H1 (cell line): ENCODE measurements around the gene GTPBP6. TPM values are rescaled to one million over a fixed set of nuclear protein-coding genes. Genes with fewer than 3 reads are reported as not detected.
A peak's percentile ranks its signal among the peaks of the same experiment; 100 is the strongest.

Experiments
- CTCF ChIA-PET: fragments of 300-600 bp; sonication (Branson Sonifier 250); formaldehyde crosslinking; loops from one replicate; lab custom pipeline; 2021; ENCODE audit not compliant: partially characterized antibody; lab: Charles Lee
- POLR2A ChIA-PET: fragments of 300-600 bp; sonication (Branson Sonifier 250); formaldehyde crosslinking; loops from one replicate; lab custom pipeline; 2021; ENCODE audit warnings: inconsistent platforms; ENCODE audit not compliant: partially characterized antibody; lab: Charles Lee
- DNase-seq, 2 experiments: peaks; one replicate each; pipeline versions ENCODE4 v3.0.0 to v3.0.0-alpha.2; 2010 to 2022; ENCODE audit warnings: low spot score in 2 of 2, low read depth in 1 of 2, mixed read lengths in 1 of 2
- FAIRE-seq: peaks from 2 replicates; lab custom pipeline; 2011; peaks lifted over from hg19 to GRCh38; lab: Jason Lieb, UNC
- H2AFZ ChIP-seq: 2 replicates; pipeline ENCODE4 v1.8.1; 2012; ENCODE audit warnings: low read length, inconsistent platforms
- H2AK5ac ChIP-seq: 2 replicates; pipeline ENCODE4 v1.6.1; 2013; ENCODE audit warnings: low read depth, low read length
- H2BK120ac ChIP-seq: replicated peaks from 2 replicates; pipeline ENCODE3; 2013; ENCODE audit warnings: low read depth, low read length, inconsistent platforms
- H2BK12ac ChIP-seq: 2 replicates; pipeline ENCODE4 v1.6.1; 2013; ENCODE audit warnings: low read depth, low read length
- H2BK15ac ChIP-seq: 2 replicates; pipeline ENCODE4 v1.6.1; 2013; ENCODE audit warnings: low read length
- H2BK20ac ChIP-seq: 2 replicates; pipeline ENCODE4 v1.6.1; 2013; ENCODE audit warnings: low read length
- H2BK5ac ChIP-seq: 2 replicates; pipeline ENCODE4 v1.6.1; 2013; ENCODE audit warnings: low read depth, low read length
- H3K14ac ChIP-seq: 2 replicates; pipeline ENCODE4 v1.6.1; 2013; ENCODE audit warnings: inconsistent platforms; ENCODE audit not compliant: insufficient read length
- H3K18ac ChIP-seq: 2 replicates; pipeline ENCODE4 v1.6.1; 2013; ENCODE audit warnings: low read length; ENCODE audit errors: extremely low read depth
- H3K23ac ChIP-seq: 2 replicates; pipeline ENCODE4 v1.6.1; 2013; ENCODE audit warnings: inconsistent platforms; ENCODE audit not compliant: insufficient read length
- H3K23me2 ChIP-seq: 2 replicates; pipeline ENCODE4 v1.6.1; 2013; ENCODE audit warnings: low read depth, low read length
- H3K27ac ChIP-seq: 2 replicates; pipeline ENCODE4 v1.6.1; 2011; ENCODE audit warnings: low read depth, low read length, inconsistent platforms
- H3K27me3 ChIP-seq, 4 experiments: replicated peaks in 1 of 4; 1 replicate in 1 of 4; 2 replicates in 3 of 4; pipeline versions ENCODE4 v1.6.1 to v1.8.1; 2011 to 2013; ENCODE audit warnings: low read length in 3 of 4, mild to moderate bottlenecking in 3 of 4, inconsistent platforms in 2 of 4, mixed read lengths in 2 of 4, moderate library complexity in 1 of 4; ENCODE audit not compliant: control insufficient read depth in 3 of 4, insufficient read depth in 3 of 4; ENCODE audit errors: extremely low read depth in 1 of 4
- H3K36me3 ChIP-seq, 4 experiments: 2 replicates each; pipeline versions ENCODE4 v1.6.1 to v1.8.1; 2011 to 2013; ENCODE audit warnings: mild to moderate bottlenecking in 4 of 4, low read length in 3 of 4, moderate library complexity in 2 of 4, control low read depth in 1 of 4, inconsistent platforms in 1 of 4; ENCODE audit not compliant: insufficient read depth in 4 of 4, control insufficient read depth in 2 of 4
- H3K4ac ChIP-seq: replicated peaks from 2 replicates; pipeline ENCODE3; 2013; ENCODE audit warnings: low read length, low read depth, mixed read lengths, inconsistent platforms; ENCODE audit not compliant: insufficient read length
- H3K4me1 ChIP-seq, 4 experiments: replicated peaks in 1 of 4; 1 replicate in 1 of 4; 2 replicates in 3 of 4; pipeline versions ENCODE4 v1.6.1 to v1.8.1; 2011 to 2013; ENCODE audit warnings: low read length in 3 of 4, inconsistent platforms in 2 of 4, mixed read lengths in 1 of 4; ENCODE audit not compliant: insufficient read depth in 4 of 4, control insufficient read depth in 3 of 4
- H3K4me2 ChIP-seq, 2 experiments: 2 replicates each; pipeline versions ENCODE4 v1.6.1 to v1.8.1; 2011 to 2013; ENCODE audit warnings: low read depth in 2 of 2, low read length in 2 of 2, control low read depth in 1 of 2, inconsistent platforms in 1 of 2, mild to moderate bottlenecking in 1 of 2; ENCODE audit not compliant: insufficient read depth in 1 of 2
- H3K4me3 ChIP-seq, 4 experiments: fragments of 200-600, 300-600 bp in 1 of 4; sonication (generic), shearing (Covaris generic), sonication (Bioruptor Twin) in 1 of 4; 2 replicates each; pipeline versions ENCODE4 v1.5.1 to v1.8.1; 2011 to 2016; ENCODE audit warnings: low read length in 4 of 4, low read depth in 3 of 4, control low read depth in 2 of 4, inconsistent platforms in 2 of 4, mild to moderate bottlenecking in 2 of 4, mixed read lengths in 1 of 4, moderate library complexity in 1 of 4; ENCODE audit not compliant: insufficient read depth in 2 of 4; ENCODE audit errors: extremely low read depth in 1 of 4
- H3K56ac ChIP-seq: replicated peaks from 2 replicates; pipeline ENCODE3; 2013; ENCODE audit warnings: low read depth, mild to moderate bottlenecking, mixed read lengths, low read length, inconsistent platforms; ENCODE audit not compliant: insufficient read length
- H3K79me1 ChIP-seq: 2 replicates; pipeline ENCODE4 v1.6.1; 2013; ENCODE audit warnings: low read depth, low read length, control low read depth
- H3K79me2 ChIP-seq, 2 experiments: 2 replicates each; pipeline versions ENCODE4 v1.6.1 to v1.8.1; 2012 to 2013; ENCODE audit warnings: low read length in 2 of 2, mild to moderate bottlenecking in 2 of 2, inconsistent platforms in 1 of 2; ENCODE audit not compliant: insufficient read depth in 2 of 2, control insufficient read depth in 1 of 2
- H3K9ac ChIP-seq, 4 experiments: replicated peaks in 1 of 4; 1 replicate in 1 of 4; 2 replicates in 3 of 4; pipeline versions ENCODE4 v1.6.1 to v1.8.1; 2011 to 2013; ENCODE audit warnings: low read depth in 3 of 4, low read length in 3 of 4, control low read depth in 2 of 4, mild to moderate bottlenecking in 2 of 4, moderate library complexity in 2 of 4, inconsistent platforms in 1 of 4; ENCODE audit errors: extremely low read depth in 1 of 4
- H3K9me3 ChIP-seq, 2 experiments: 2 replicates each; pipeline versions ENCODE4 v1.6.1 to v1.8.1; 2012 to 2013; ENCODE audit warnings: mild to moderate bottlenecking in 2 of 2, moderate library complexity in 2 of 2, control low read depth in 1 of 2, inconsistent platforms in 1 of 2, low read depth in 1 of 2, low read length in 1 of 2, mixed read lengths in 1 of 2; ENCODE audit not compliant: insufficient read depth in 2 of 2
- H4K20me1 ChIP-seq, 2 experiments: replicated peaks in 1 of 2; 2 replicates each; pipeline versions ENCODE3 to v1.8.1; 2011 to 2013; ENCODE audit warnings: inconsistent platforms in 2 of 2, low read length in 2 of 2, mild to moderate bottlenecking in 1 of 2; ENCODE audit not compliant: insufficient read depth in 2 of 2, control insufficient read depth in 1 of 2
- H4K5ac ChIP-seq: 2 replicates; pipeline ENCODE4 v1.6.1; 2013; ENCODE audit warnings: low read length, low read depth, mixed read lengths, inconsistent platforms; ENCODE audit not compliant: insufficient read length
- H4K8ac ChIP-seq: 2 replicates; pipeline ENCODE4 v1.8.0; 2013; ENCODE audit warnings: mild to moderate bottlenecking, moderate library complexity, low read length, inconsistent platforms; ENCODE audit not compliant: insufficient read depth; ENCODE audit errors: extremely low read depth
- H4K91ac ChIP-seq: replicated peaks from 2 replicates; pipeline ENCODE3; 2013; ENCODE audit warnings: low read length, mixed read lengths, inconsistent platforms; ENCODE audit not compliant: insufficient read length
- BCL11A ChIP-seq, 2 experiments: IDR thresholded peaks; one replicate each; pipeline ENCODE4 v1.6.1; 2011; ENCODE audit warnings: low read depth in 2 of 2, low read length in 2 of 2, mild to moderate bottlenecking in 2 of 2
- CBX5 ChIP-seq: fragments of 300-800, 300-1000 bp; sonication (generic); IDR thresholded peaks from 2 replicates; pipeline ENCODE4 v1.7.1; 2016; ENCODE audit warnings: antibody characterized with exemption, low read length, low read depth
- CEBPB ChIP-seq: IDR thresholded peaks from 2 replicates; pipeline ENCODE4 v1.6.1; 2012; ENCODE audit warnings: low read depth, low read length
- CHD2 ChIP-seq: IDR thresholded peaks from 2 replicates; pipeline ENCODE4 v1.6.1; 2012; ENCODE audit warnings: low read length, improper control_type of control experiment
- GTF2F1 ChIP-seq: IDR thresholded peaks from 2 replicates; pipeline ENCODE4 v1.6.1; 2012; ENCODE audit warnings: low read depth, low read length, improper control_type of control experiment, borderline replicate concordance
- HDAC6 ChIP-seq: IDR thresholded peaks from one replicate; pipeline ENCODE4 v1.7.1; 2012; ENCODE audit warnings: low read depth, mild to moderate bottlenecking, inconsistent platforms, low read length, moderate library complexity
- RXRA ChIP-seq: IDR thresholded peaks from 2 replicates; pipeline ENCODE4 v1.6.1; 2011; ENCODE audit warnings: low read depth, mild to moderate bottlenecking, low read length, moderate library complexity; ENCODE audit not compliant: insufficient read depth
- SIRT6 ChIP-seq: IDR thresholded peaks from one replicate; pipeline ENCODE4 v1.7.1; 2012; ENCODE audit warnings: low read length, inconsistent platforms
- SP1 ChIP-seq: IDR thresholded peaks from 2 replicates; pipeline ENCODE4 v1.6.1; 2011; ENCODE audit warnings: low read depth, low read length
- SP4 ChIP-seq: IDR thresholded peaks from 2 replicates; pipeline ENCODE4 v1.6.1; 2012; ENCODE audit warnings: low read length, inconsistent platforms
- SUZ12 ChIP-seq: fragments of 200-600 bp; sonication (generic); IDR thresholded peaks from 2 replicates; pipeline ENCODE4 v1.6.1; 2012; ENCODE audit warnings: mild to moderate bottlenecking, inconsistent platforms, low read length, moderate library complexity, mixed read lengths
- YY1 ChIP-seq: IDR thresholded peaks from 2 replicates; pipeline ENCODE4 v1.6.1; 2011; ENCODE audit warnings: low read depth, mild to moderate bottlenecking, low read length
- WGBS, 2 experiments: shearing (Covaris generic) in 1 of 2; methylation state at CpG; one replicate each; pipeline versions ENCODE4 v1.1.6 to v1.1.7; 2013 to 2015; ENCODE audit warnings: low lambda C conversion rate in 2 of 2, mixed read lengths in 2 of 2, inconsistent platforms in 1 of 2, low coverage in 1 of 2, missing lambda C conversion rate in 1 of 2; ENCODE audit not compliant: insufficient replicate concordance in 2 of 2, insufficient coverage in 1 of 2, insufficient read length in 1 of 2; ENCODE audit errors: extremely low coverage in 1 of 2, missing lambda C conversion rate in 1 of 2; 5-methylcytosine and 5-hydroxymethylcytosine counted together
- polyA plus RNA-seq, 7 experiments: library from polyadenylated mRNA; depleted of rRNA in 3 of 7; stranded (reverse) in 5 of 7; unstranded in 2 of 7; fragments of >200 nt in 5 of 7; fragments of 200-250 nt in 2 of 7; gene quantifications; 1 replicate in 5 of 7; 2 replicates in 1 of 7; 4 replicates in 1 of 7; pipeline versions ENCODE4 v1.2.1 to v1.2.3, GENCODE V29; 2011 to 2013; ENCODE audit warnings: missing spikeins in 2 of 7, mixed read lengths in 2 of 7
- total RNA-seq: library from RNA; stranded (reverse); fragmentation: NEBNext Ultra II Directional; extraction: Animal tissue kit (Norgen Biotek cat#: 25700); gene quantifications from 2 replicates; pipeline ENCODE4 v1.2.1, GENCODE V29; 2021
- TF ChIP-seq, protein P1 (sequence below), 3 experiments: IDR thresholded peaks; 1 replicate in 2 of 3; 2 replicates in 1 of 3; pipeline versions ENCODE4 v1.5.1 to v1.6.1; 2011; ENCODE audit warnings: low read length in 3 of 3, mild to moderate bottlenecking in 3 of 3, inconsistent platforms in 2 of 3, low read depth in 1 of 3, moderate library complexity in 1 of 3; ENCODE audit not compliant: insufficient read depth in 1 of 3; ENCODE audit errors: control extremely low read depth in 1 of 3

The GTPBP6 gene
- total and polyA plus RNA-seq, 2 of the 8 experiments (the other 6 are each of a cell fraction or from before 2014, with no cell fraction given): 33.9 to 57.1 TPM

DNA sequence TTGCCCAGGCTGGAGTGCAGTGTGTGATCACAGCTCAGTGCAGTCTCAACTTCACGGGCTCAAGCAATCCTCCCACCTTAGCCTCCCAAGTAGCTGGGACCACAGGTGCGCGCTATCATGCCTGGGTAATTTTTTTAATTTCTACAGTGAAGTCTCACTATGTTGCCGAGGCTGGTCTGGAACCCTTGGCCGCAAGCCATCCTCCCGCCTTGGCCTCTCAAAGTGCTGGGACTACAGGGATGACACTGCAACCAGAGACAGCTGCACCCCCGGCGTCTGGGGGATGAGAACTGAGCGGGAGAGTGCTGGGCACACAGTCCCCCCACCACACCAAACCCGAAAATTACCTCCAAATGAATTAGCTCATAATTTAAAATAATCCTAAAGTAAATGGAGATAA is 33.1 kb upstream of the GTPBP6 start:
- Histone ChIP-seq H3K79me1 (peaks cover 13% of the 10 kb centered on the region), H3K36me3 (peaks cover 0 to 17% (median 7%) of the 10 kb centered on the region in 4 experiments; a peak in 5 of 8 replicates), H3K23ac (no peak overlapping the region), H2BK120ac (no peak overlapping the region), H2BK20ac (no peak overlapping the region), H3K79me2 (peaks cover 0 to 65% of the 10 kb centered on the region in 2 experiments; a peak in 2 of 4 replicates), H3K14ac (no peak overlapping the region), H4K8ac (no peak overlapping the region), H3K4me2 (no peak overlapping the region), H3K18ac (no peak overlapping the region), H3K27me3 (no peaks in the 10 kb centered on the region), H2AK5ac (no peak overlapping the region), H2AFZ (no peak overlapping the region), H4K20me1 (peaks cover 12 to 18% of the 10 kb centered on the region in 2 experiments), H3K27ac (no peak overlapping the region), H4K91ac (no peak overlapping the region), H2BK15ac (no peak overlapping the region), H3K23me2 (no peaks in the 10 kb centered on the region), H3K9ac (no peak overlapping the region), H3K56ac (no peak overlapping the region), H2BK5ac (no peak overlapping the region; the same call in 1 of the 2 replicates), H2BK12ac (no peak overlapping the region), H3K9me3 (no peaks in the 10 kb centered on the region), H3K4me3 (no peak overlapping the region), H4K5ac (no peak overlapping the region), H3K4ac (no peak overlapping the region), H3K4me1 (no peaks in the 10 kb centered on the region; a peak in 1 of 7 replicates)
- DNase-seq (peak in 1 of 2 experiments; percentile 22), FAIRE-seq (no peak)
- POLR2A ChIA-PET: no interaction called here
- WGBS, 2 experiments: 93% methylated on average over 10 of the region's 10 CpGs; no CpG with 5 or more reads in 1 of the 2 experiments
- CTCF ChIA-PET: no interaction called here
- TF ChIP-seq CHD2 (no peak), SUZ12 (no peak), CEBPB (no peak), SP1 (no peak), SIRT6 (no peak), BCL11A (IDR thresholded peaks at IDR 0.05; ENCODE audit: low read depth in 2 of 2, low read length in 2 of 2) (no peak), RXRA (no peak), CBX5 (no peak), GTF2F1 (no peak), SP4 (no peak), HDAC6 (no peak), YY1 (no peak)
- TF ChIP-seq, protein P1, sequence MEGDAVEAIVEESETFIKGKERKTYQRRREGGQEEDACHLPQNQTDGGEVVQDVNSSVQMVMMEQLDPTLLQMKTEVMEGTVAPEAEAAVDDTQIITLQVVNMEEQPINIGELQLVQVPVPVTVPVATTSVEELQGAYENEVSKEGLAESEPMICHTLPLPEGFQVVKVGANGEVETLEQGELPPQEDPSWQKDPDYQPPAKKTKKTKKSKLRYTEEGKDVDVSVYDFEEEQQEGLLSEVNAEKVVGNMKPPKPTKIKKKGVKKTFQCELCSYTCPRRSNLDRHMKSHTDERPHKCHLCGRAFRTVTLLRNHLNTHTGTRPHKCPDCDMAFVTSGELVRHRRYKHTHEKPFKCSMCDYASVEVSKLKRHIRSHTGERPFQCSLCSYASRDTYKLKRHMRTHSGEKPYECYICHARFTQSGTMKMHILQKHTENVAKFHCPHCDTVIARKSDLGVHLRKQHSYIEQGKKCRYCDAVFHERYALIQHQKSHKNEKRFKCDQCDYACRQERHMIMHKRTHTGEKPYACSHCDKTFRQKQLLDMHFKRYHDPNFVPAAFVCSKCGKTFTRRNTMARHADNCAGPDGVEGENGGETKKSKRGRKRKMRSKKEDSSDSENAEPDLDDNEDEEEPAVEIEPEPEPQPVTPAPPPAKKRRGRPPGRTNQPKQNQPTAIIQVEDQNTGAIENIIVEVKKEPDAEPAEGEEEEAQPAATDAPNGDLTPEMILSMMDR (IDR thresholded peaks at IDR 0.05; ENCODE audit: control extremely low read depth in 1 of 3, insufficient read depth in 1 of 3, low read depth in 1 of 3, low read length in 3 of 3): no peak
